ENCODE results near the gene MPPED1.

Gene MPPED1

GRCh38 chr22:43542681-43543521, 131.1 kb downstream of the MPPED1 start:
- DNase-seq (ENCODE audit: low read depth): no peak

GRCh38 chr22:43543522-43544288, 131.9 kb downstream of the MPPED1 start:
- DNase-seq (ENCODE audit: low read depth): no peak

GRCh38 chr22:43544289-43544673, 132.5 kb downstream of the MPPED1 start:
- DNase-seq (ENCODE audit: low read depth): no peak

- no peak for DNase-seq (ENCODE audit: low read depth)
These were observed 134.4 kb downstream of the MPPED1 start for GRCh38 chr22:43546186-43546585.

- DNase-seq (ENCODE audit: low read depth): no peak
These were observed 138.3 kb downstream of the MPPED1 start for GRCh38 chr22:43550024-43550620.

GRCh38 chr22:43550672-43551071, 138.9 kb downstream of the MPPED1 start:
- no peak for DNase-seq (ENCODE audit: low read depth)

- DNase-seq (ENCODE audit: low read depth): no peak
These were observed 141.8 kb downstream of the MPPED1 start for GRCh38 chr22:43553451-43554258.

- no peak for DNase-seq (ENCODE audit: low read depth)
These were observed 142.4 kb downstream of the MPPED1 start for GRCh38 chr22:43554259-43554636.

GRCh38 chr22:43554694-43555365, 143.0 kb downstream of the MPPED1 start:
- DNase-seq (ENCODE audit: low read depth): no peak

GRCh38 chr22:43555561-43556515, 144.0 kb downstream of the MPPED1 start:
- no peak for DNase-seq (ENCODE audit: low read depth)

All from T-helper 22 cell (primary cell).